H1 (cell line): ENCODE results near the gene STXBP5L. TPM values are rescaled to one million over a fixed set of nuclear protein-coding genes. Genes with fewer than 3 reads are reported as not detected.

Source experiments
- CTCF ChIA-PET: fragments of 300-600 bp; sonication (Branson Sonifier 250); formaldehyde crosslinking; loops from one replicate; lab custom pipeline; 2021; ENCODE audit not compliant: partially characterized antibody; lab: Charles Lee
- POLR2A ChIA-PET: fragments of 300-600 bp; sonication (Branson Sonifier 250); formaldehyde crosslinking; loops from one replicate; lab custom pipeline; 2021; ENCODE audit warnings: inconsistent platforms; ENCODE audit not compliant: partially characterized antibody; lab: Charles Lee
- DNase-seq, 2 experiments: peaks; one replicate each; pipeline versions ENCODE4 v3.0.0 to v3.0.0-alpha.2; 2010 to 2022; ENCODE audit warnings: low spot score in 2 of 2, low read depth in 1 of 2, mixed read lengths in 1 of 2
- FAIRE-seq: peaks from 2 replicates; lab custom pipeline; 2011; peaks lifted over from hg19 to GRCh38; lab: Jason Lieb, UNC
- H2AFZ ChIP-seq: 2 replicates; pipeline ENCODE4 v1.8.1; 2012; ENCODE audit warnings: low read length, inconsistent platforms
- H2AK5ac ChIP-seq: 2 replicates; pipeline ENCODE4 v1.6.1; 2013; ENCODE audit warnings: low read depth, low read length
- H2BK120ac ChIP-seq: replicated peaks from 2 replicates; pipeline ENCODE3; 2013; ENCODE audit warnings: low read depth, low read length, inconsistent platforms
- H2BK12ac ChIP-seq: 2 replicates; pipeline ENCODE4 v1.6.1; 2013; ENCODE audit warnings: low read depth, low read length
- H2BK15ac ChIP-seq: 2 replicates; pipeline ENCODE4 v1.6.1; 2013; ENCODE audit warnings: low read length
- H2BK20ac ChIP-seq: 2 replicates; pipeline ENCODE4 v1.6.1; 2013; ENCODE audit warnings: low read length
- H2BK5ac ChIP-seq: 2 replicates; pipeline ENCODE4 v1.6.1; 2013; ENCODE audit warnings: low read depth, low read length
- H3K14ac ChIP-seq: 2 replicates; pipeline ENCODE4 v1.6.1; 2013; ENCODE audit warnings: inconsistent platforms; ENCODE audit not compliant: insufficient read length
- H3K18ac ChIP-seq: 2 replicates; pipeline ENCODE4 v1.6.1; 2013; ENCODE audit warnings: low read length; ENCODE audit errors: extremely low read depth
- H3K23ac ChIP-seq: 2 replicates; pipeline ENCODE4 v1.6.1; 2013; ENCODE audit warnings: inconsistent platforms; ENCODE audit not compliant: insufficient read length
- H3K23me2 ChIP-seq: 2 replicates; pipeline ENCODE4 v1.6.1; 2013; ENCODE audit warnings: low read depth, low read length
- H3K27ac ChIP-seq: 2 replicates; pipeline ENCODE4 v1.6.1; 2011; ENCODE audit warnings: low read depth, low read length, inconsistent platforms
- H3K27me3 ChIP-seq, 4 experiments: replicated peaks in 1 of 4; 1 replicate in 1 of 4; 2 replicates in 3 of 4; pipeline versions ENCODE4 v1.6.1 to v1.8.1; 2011 to 2013; ENCODE audit warnings: low read length in 3 of 4, mild to moderate bottlenecking in 3 of 4, inconsistent platforms in 2 of 4, mixed read lengths in 2 of 4, moderate library complexity in 1 of 4; ENCODE audit not compliant: control insufficient read depth in 3 of 4, insufficient read depth in 3 of 4; ENCODE audit errors: extremely low read depth in 1 of 4
- H3K36me3 ChIP-seq, 4 experiments: 2 replicates each; pipeline versions ENCODE4 v1.6.1 to v1.8.1; 2011 to 2013; ENCODE audit warnings: mild to moderate bottlenecking in 4 of 4, low read length in 3 of 4, moderate library complexity in 2 of 4, control low read depth in 1 of 4, inconsistent platforms in 1 of 4; ENCODE audit not compliant: insufficient read depth in 4 of 4, control insufficient read depth in 2 of 4
- H3K4ac ChIP-seq: replicated peaks from 2 replicates; pipeline ENCODE3; 2013; ENCODE audit warnings: low read length, low read depth, mixed read lengths, inconsistent platforms; ENCODE audit not compliant: insufficient read length
- H3K4me1 ChIP-seq, 4 experiments: replicated peaks in 1 of 4; 1 replicate in 1 of 4; 2 replicates in 3 of 4; pipeline versions ENCODE4 v1.6.1 to v1.8.1; 2011 to 2013; ENCODE audit warnings: low read length in 3 of 4, inconsistent platforms in 2 of 4, mixed read lengths in 1 of 4; ENCODE audit not compliant: insufficient read depth in 4 of 4, control insufficient read depth in 3 of 4
- H3K4me2 ChIP-seq, 2 experiments: 2 replicates each; pipeline versions ENCODE4 v1.6.1 to v1.8.1; 2011 to 2013; ENCODE audit warnings: low read depth in 2 of 2, low read length in 2 of 2, control low read depth in 1 of 2, inconsistent platforms in 1 of 2, mild to moderate bottlenecking in 1 of 2; ENCODE audit not compliant: insufficient read depth in 1 of 2
- H3K4me3 ChIP-seq, 4 experiments: fragments of 200-600, 300-600 bp in 1 of 4; sonication (generic), shearing (Covaris generic), sonication (Bioruptor Twin) in 1 of 4; 2 replicates each; pipeline versions ENCODE4 v1.5.1 to v1.8.1; 2011 to 2016; ENCODE audit warnings: low read length in 4 of 4, low read depth in 3 of 4, control low read depth in 2 of 4, inconsistent platforms in 2 of 4, mild to moderate bottlenecking in 2 of 4, mixed read lengths in 1 of 4, moderate library complexity in 1 of 4; ENCODE audit not compliant: insufficient read depth in 2 of 4; ENCODE audit errors: extremely low read depth in 1 of 4
- H3K56ac ChIP-seq: replicated peaks from 2 replicates; pipeline ENCODE3; 2013; ENCODE audit warnings: low read depth, mild to moderate bottlenecking, mixed read lengths, low read length, inconsistent platforms; ENCODE audit not compliant: insufficient read length
- H3K79me1 ChIP-seq: 2 replicates; pipeline ENCODE4 v1.6.1; 2013; ENCODE audit warnings: low read depth, low read length, control low read depth
- H3K79me2 ChIP-seq, 2 experiments: 2 replicates each; pipeline versions ENCODE4 v1.6.1 to v1.8.1; 2012 to 2013; ENCODE audit warnings: low read length in 2 of 2, mild to moderate bottlenecking in 2 of 2, inconsistent platforms in 1 of 2; ENCODE audit not compliant: insufficient read depth in 2 of 2, control insufficient read depth in 1 of 2
- H3K9ac ChIP-seq, 4 experiments: replicated peaks in 1 of 4; 1 replicate in 1 of 4; 2 replicates in 3 of 4; pipeline versions ENCODE4 v1.6.1 to v1.8.1; 2011 to 2013; ENCODE audit warnings: low read depth in 3 of 4, low read length in 3 of 4, control low read depth in 2 of 4, mild to moderate bottlenecking in 2 of 4, moderate library complexity in 2 of 4, inconsistent platforms in 1 of 4; ENCODE audit errors: extremely low read depth in 1 of 4
- H3K9me3 ChIP-seq, 2 experiments: 2 replicates each; pipeline versions ENCODE4 v1.6.1 to v1.8.1; 2012 to 2013; ENCODE audit warnings: mild to moderate bottlenecking in 2 of 2, moderate library complexity in 2 of 2, control low read depth in 1 of 2, inconsistent platforms in 1 of 2, low read depth in 1 of 2, low read length in 1 of 2, mixed read lengths in 1 of 2; ENCODE audit not compliant: insufficient read depth in 2 of 2
- H4K20me1 ChIP-seq, 2 experiments: replicated peaks in 1 of 2; 2 replicates each; pipeline versions ENCODE3 to v1.8.1; 2011 to 2013; ENCODE audit warnings: inconsistent platforms in 2 of 2, low read length in 2 of 2, mild to moderate bottlenecking in 1 of 2; ENCODE audit not compliant: insufficient read depth in 2 of 2, control insufficient read depth in 1 of 2
- H4K5ac ChIP-seq: 2 replicates; pipeline ENCODE4 v1.6.1; 2013; ENCODE audit warnings: low read length, low read depth, mixed read lengths, inconsistent platforms; ENCODE audit not compliant: insufficient read length
- H4K8ac ChIP-seq: 2 replicates; pipeline ENCODE4 v1.8.0; 2013; ENCODE audit warnings: mild to moderate bottlenecking, moderate library complexity, low read length, inconsistent platforms; ENCODE audit not compliant: insufficient read depth; ENCODE audit errors: extremely low read depth
- H4K91ac ChIP-seq: replicated peaks from 2 replicates; pipeline ENCODE3; 2013; ENCODE audit warnings: low read length, mixed read lengths, inconsistent platforms; ENCODE audit not compliant: insufficient read length
- BACH1 ChIP-seq: IDR thresholded peaks from 2 replicates; pipeline ENCODE4 v1.6.1; 2012; ENCODE audit warnings: low read length, improper control_type of control experiment
- BCL11A ChIP-seq, 2 experiments: IDR thresholded peaks; one replicate each; pipeline ENCODE4 v1.6.1; 2011; ENCODE audit warnings: low read depth in 2 of 2, low read length in 2 of 2, mild to moderate bottlenecking in 2 of 2
- CBX5 ChIP-seq: fragments of 300-800, 300-1000 bp; sonication (generic); IDR thresholded peaks from 2 replicates; pipeline ENCODE4 v1.7.1; 2016; ENCODE audit warnings: antibody characterized with exemption, low read length, low read depth
- CTCF ChIP-seq, 3 experiments: IDR thresholded peaks; 1 replicate in 2 of 3; 2 replicates in 1 of 3; pipeline versions ENCODE4 v1.5.1 to v1.6.1; 2011; ENCODE audit warnings: low read length in 3 of 3, mild to moderate bottlenecking in 3 of 3, inconsistent platforms in 2 of 3, low read depth in 1 of 3, moderate library complexity in 1 of 3; ENCODE audit not compliant: insufficient read depth in 1 of 3; ENCODE audit errors: control extremely low read depth in 1 of 3
- E2F6 ChIP-seq: IDR thresholded peaks from 2 replicates; pipeline ENCODE4 v1.6.1; 2012; ENCODE audit warnings: inconsistent platforms
- MAFK ChIP-seq: IDR thresholded peaks from 2 replicates; pipeline ENCODE4 v1.6.1; 2012; ENCODE audit warnings: low read depth, mild to moderate bottlenecking, improper control_type of control experiment, low read length
- SUZ12 ChIP-seq: fragments of 200-600 bp; sonication (generic); IDR thresholded peaks from 2 replicates; pipeline ENCODE4 v1.6.1; 2012; ENCODE audit warnings: mild to moderate bottlenecking, inconsistent platforms, low read length, moderate library complexity, mixed read lengths
- TBP ChIP-seq: IDR thresholded peaks from 2 replicates; pipeline ENCODE4 v1.6.1; 2011; ENCODE audit warnings: low read depth, low read length, improper control_type of control experiment
- TCF12 ChIP-seq: IDR thresholded peaks from 2 replicates; pipeline ENCODE4 v1.6.1; 2011; ENCODE audit warnings: low read depth, mild to moderate bottlenecking, low read length
- YY1 ChIP-seq: IDR thresholded peaks from 2 replicates; pipeline ENCODE4 v1.6.1; 2011; ENCODE audit warnings: low read depth, mild to moderate bottlenecking, low read length
- ZNF274 ChIP-seq: IDR thresholded peaks from 2 replicates; pipeline ENCODE4 v1.7.0; 2012; ENCODE audit warnings: low read length, borderline replicate concordance; ENCODE audit errors: extremely low read depth
- WGBS, 2 experiments: shearing (Covaris generic) in 1 of 2; methylation state at CpG; one replicate each; pipeline versions ENCODE4 v1.1.6 to v1.1.7; 2013 to 2015; ENCODE audit warnings: low lambda C conversion rate in 2 of 2, mixed read lengths in 2 of 2, inconsistent platforms in 1 of 2, low coverage in 1 of 2, missing lambda C conversion rate in 1 of 2; ENCODE audit not compliant: insufficient replicate concordance in 2 of 2, insufficient coverage in 1 of 2, insufficient read length in 1 of 2; ENCODE audit errors: extremely low coverage in 1 of 2, missing lambda C conversion rate in 1 of 2; 5-methylcytosine and 5-hydroxymethylcytosine counted together
- polyA plus RNA-seq, 7 experiments: library from polyadenylated mRNA; depleted of rRNA in 3 of 7; stranded (reverse) in 5 of 7; unstranded in 2 of 7; fragments of >200 nt in 5 of 7; fragments of 200-250 nt in 2 of 7; gene quantifications; 1 replicate in 5 of 7; 2 replicates in 1 of 7; 4 replicates in 1 of 7; pipeline versions ENCODE4 v1.2.1 to v1.2.3, GENCODE V29; 2011 to 2013; ENCODE audit warnings: missing spikeins in 2 of 7, mixed read lengths in 2 of 7
- total RNA-seq: library from RNA; stranded (reverse); fragmentation: NEBNext Ultra II Directional; extraction: Animal tissue kit (Norgen Biotek cat#: 25700); gene quantifications from 2 replicates; pipeline ENCODE4 v1.2.1, GENCODE V29; 2021
- TF ChIP-seq, protein P1 (sequence below): IDR thresholded peaks from 2 replicates; pipeline ENCODE4 v1.6.1; 2012; ENCODE audit warnings: inconsistent platforms

Gene STXBP5L
- total and polyA plus RNA-seq, 2 of the 8 experiments (the other 6 are each of a cell fraction or from before 2014, with no cell fraction given): 2.0 to 6.0 TPM

DNA sequence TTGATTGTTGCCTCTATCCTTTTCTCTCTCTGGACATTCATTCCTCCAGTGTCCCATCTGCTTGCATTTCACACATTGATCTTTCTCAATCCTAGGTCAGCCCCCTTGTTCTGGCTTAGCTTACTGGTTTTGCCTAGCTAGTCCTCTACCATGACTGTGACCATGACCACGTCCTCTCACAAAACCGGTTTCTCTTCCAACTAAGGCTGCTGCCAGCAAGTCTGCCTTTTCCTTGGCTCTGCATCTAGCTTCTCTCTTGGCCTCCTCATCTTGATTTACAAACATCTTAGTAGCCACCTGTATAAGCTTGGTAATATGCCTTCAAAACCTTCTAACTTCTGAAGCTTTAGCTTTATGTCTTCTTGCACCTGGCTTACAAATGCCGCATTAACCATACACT lies 167.2 kb downstream of the STXBP5L start:
- Histone ChIP-seq H3K56ac (no peak overlapping the region), H2AK5ac (no peak overlapping the region), H3K9me3 (peaks cover 2 to 12% of the 10 kb centered on the region in 2 experiments; a peak in 3 of 4 replicates), H4K20me1 (no peaks in the 10 kb centered on the region), H2AFZ (no peak overlapping the region), H4K91ac (no peak overlapping the region), H3K4me1 (no peaks in the 10 kb centered on the region), H3K4ac (no peak overlapping the region), H3K79me2 (no peaks in the 10 kb centered on the region), H3K27me3 (no peaks in the 10 kb centered on the region), H4K5ac (no peak overlapping the region), H2BK12ac (no peak overlapping the region), H3K4me3 (no peak overlapping the region), H3K18ac (no peak overlapping the region), H2BK20ac (no peak overlapping the region), H3K79me1 (no peaks in the 10 kb centered on the region), H3K9ac (no peak overlapping the region), H3K23ac (no peak overlapping the region), H3K14ac (no peak overlapping the region), H2BK120ac (no peak overlapping the region), H3K4me2 (no peak overlapping the region), H2BK15ac (no peak overlapping the region), H3K36me3 (no peaks in the 10 kb centered on the region; a peak in 1 of 8 replicates), H2BK5ac (no peak overlapping the region), H4K8ac (no peak overlapping the region), H3K23me2 (no peaks in the 10 kb centered on the region), H3K27ac (no peak overlapping the region)
- FAIRE-seq (no peak), DNase-seq (no peak)
- ChIA-PET POLR2A (no interaction called here), CTCF (no interaction called here)
- 94% methylated on average over 3 of the region's 3 CpGs; no CpG with 5 or more reads in 1 of the 2 experiments for WGBS, 2 experiments
- TF ChIP-seq, protein P1, sequence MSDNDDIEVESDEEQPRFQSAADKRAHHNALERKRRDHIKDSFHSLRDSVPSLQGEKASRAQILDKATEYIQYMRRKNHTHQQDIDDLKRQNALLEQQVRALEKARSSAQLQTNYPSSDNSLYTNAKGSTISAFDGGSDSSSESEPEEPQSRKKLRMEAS: no peak
- no peak for TF ChIP-seq ZNF274
- no peak for TF ChIP-seq BCL11A (IDR thresholded peaks at IDR 0.05; ENCODE audit: low read depth in 2 of 2, low read length in 2 of 2)
- no peak for TF ChIP-seq TCF12
- TF ChIP-seq CTCF (IDR thresholded peaks at IDR 0.05; ENCODE audit: control extremely low read depth in 1 of 3, insufficient read depth in 1 of 3, low read depth in 1 of 3, low read length in 3 of 3): no peak
- no peak for TF ChIP-seq BACH1
- TF ChIP-seq E2F6: no peak
- no peak for TF ChIP-seq YY1
- TF ChIP-seq CBX5: no peak
- TF ChIP-seq TBP: no peak
- no peak for TF ChIP-seq SUZ12
- no peak for TF ChIP-seq MAFK
